Stimulated activated CD4-positive, alpha-beta T cell treated with anti-CD3 and anti-CD28 coated beads, Interleukin-15, amount 100 ng/mL, for 48 hours (primary cell): ENCODE measurements around the gene MMP20.

Experiments used
- DNase-seq, 2 donors: peaks; one replicate each; pipeline ENCODE4 v3.0.0-alpha.2; 2020; ENCODE audit warnings: low read depth in 2 of 2

Gene MMP20

DNA sequence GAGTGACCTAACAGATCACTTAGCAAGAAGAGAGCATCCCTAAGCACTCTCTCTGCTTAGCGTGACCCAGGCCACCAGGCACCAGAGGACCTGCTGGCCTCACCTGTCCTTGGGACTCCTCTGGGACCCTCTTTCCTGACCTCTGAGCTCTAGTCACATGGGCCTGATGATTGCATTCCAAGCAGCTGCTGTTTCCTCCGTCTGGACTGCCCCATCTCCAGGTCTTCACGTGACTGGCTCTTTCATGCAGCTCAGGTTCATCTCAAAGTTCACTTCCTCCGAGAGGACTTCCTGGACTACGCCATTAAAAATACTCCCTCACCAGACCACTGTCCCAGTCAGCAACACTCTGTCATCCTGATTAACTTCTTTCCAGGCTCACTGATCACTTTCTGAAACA is 2.9 kb downstream of the MMP20 start:
- no peak for DNase-seq

DNA sequence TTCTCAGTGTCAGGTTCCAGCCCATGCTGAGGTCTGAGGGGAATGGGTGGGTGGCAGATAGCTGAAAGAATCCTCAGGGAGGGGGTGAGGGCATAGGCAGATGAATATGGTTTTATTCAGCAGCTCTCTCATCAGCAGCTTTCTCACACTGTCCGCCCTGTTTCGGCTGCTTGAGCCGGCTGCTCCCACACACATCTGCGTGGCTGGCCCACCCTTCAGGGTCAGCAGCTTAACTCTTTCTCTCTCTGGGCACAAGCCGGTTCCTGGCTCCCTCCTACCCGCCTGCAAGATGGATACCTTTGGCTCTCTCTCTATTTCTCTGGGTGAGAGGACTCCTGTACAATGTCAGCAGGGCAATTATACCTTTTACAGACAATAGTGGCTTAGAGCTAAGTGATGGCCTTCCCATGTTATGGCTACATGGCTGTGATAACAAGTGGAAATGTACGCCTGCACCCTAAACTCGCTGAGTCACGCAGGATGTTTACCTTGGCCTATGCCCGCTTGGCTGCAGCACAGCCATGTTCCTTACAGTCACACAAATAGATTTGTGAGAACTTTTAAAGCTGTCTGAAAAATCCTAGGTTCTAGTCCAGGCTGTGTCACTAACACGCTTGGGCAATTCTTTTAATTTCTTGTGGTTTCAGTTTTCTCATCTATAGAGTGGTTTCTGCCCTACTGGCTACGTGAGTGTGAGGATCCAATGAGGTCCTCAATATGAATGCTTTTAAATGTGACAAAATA is 4.1 kb downstream of the MMP20 start:
- DNase-seq, result no peak

DNA sequence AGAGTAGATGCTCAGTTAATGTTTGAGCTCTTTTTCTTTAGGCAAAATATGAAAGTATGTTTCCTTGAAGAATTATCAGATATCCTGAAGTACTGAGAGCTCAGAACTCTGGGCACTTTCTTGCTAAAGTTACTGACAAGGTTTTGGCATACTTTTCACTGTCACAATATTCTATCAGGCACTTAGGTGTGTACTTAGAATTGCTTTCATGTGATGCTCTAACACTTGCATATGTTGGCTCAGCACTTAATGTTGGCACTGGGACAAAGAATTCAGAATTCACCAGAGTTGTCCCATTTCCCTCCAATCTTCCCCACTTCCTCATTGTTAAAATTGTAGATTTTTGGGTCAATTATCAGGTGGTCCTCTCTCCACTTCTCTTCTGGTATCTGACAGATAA is 5.0 kb downstream of the MMP20 start:
- DNase-seq, result no peak

DNA sequence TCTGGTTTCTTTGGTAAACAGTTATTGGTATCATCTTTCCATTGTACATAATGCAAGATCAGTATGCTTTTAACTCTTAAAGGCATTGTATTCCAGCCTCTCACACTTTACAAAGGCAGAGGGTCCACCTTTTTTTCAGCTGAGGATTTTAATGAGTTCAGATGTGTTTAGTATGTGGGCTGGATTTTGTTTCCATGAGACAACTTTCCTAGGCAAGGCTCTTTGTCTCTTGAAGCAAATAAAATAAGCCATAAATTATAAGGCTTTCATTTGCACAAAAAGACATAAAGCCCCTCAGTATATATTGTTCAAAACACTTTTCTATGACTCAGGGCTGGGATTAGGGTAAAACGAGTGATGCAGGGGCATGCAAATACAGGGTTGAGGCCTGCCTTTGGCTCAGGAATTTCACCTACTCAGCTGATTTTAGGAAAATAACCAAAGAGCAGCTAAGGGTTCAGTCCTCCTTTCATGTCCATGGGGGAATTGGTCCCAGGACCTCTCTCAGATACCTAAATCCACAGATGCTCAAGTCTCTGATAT is 7.6 kb downstream of the MMP20 start:
- DNase-seq, result no peak

DNA sequence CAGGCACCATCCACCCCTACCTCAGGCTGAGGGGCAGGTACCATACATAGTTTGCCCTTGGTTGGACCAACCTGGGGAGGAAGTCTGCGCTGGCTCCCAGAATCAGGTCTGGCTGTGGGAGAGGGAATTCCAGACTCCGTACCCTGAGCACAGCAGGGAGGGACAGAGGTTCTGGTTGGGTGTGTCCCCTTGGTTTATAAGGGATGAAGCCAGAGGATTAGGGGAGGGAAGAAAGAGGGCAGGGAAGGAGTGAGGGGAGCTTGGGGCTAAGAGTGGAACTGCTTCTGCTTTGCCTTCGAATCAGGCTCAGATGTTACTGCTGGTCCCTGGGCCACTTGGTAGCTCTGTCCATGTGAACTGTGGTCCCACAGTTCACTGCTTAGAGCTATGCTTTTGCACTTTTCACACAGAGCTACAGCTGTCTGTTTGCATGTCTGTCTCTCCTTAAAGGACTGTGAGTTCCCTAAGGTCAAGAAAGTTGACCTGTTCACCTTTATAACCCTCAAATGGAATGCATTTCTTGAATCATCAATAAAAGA is 9.2 kb downstream of the MMP20 start:
- DNase-seq, result no peak

DNA sequence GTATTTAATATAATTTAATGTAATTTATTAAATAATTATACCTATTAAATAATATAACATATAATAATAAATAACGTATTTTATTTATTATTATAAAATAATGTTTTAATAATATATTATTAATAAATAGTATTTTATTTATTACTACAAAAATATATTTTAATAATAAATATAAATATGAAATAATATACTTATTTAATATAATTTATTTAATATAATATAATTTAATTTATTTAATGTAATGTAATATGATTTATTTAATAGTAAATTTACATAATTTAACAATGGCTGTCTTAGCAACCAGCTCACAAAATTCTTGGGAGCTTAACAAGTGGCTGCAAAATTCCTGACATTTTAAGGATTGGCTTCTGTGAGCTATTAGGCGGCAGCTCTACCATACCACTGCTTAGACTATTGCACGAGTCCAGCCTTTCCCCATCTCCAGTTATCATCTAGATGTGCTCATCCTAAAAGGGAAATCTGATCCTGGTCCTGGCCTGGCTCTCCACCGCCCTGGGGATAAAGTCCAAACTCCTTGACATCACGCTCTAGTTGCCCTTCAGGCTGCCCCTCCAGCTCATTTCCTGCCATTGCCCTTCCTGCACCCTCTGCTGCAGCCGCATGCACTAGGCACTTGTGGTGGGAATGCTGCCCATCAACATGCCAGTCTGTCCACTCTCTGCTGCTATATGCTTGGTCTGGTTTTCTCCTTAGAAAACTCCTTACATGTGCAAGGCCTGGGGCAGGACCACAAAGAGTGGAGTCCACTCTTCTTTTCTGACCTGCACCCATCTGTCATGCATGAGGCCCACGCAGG is 9.8 kb downstream of the MMP20 start:
- DNase-seq, result no peak

DNA sequence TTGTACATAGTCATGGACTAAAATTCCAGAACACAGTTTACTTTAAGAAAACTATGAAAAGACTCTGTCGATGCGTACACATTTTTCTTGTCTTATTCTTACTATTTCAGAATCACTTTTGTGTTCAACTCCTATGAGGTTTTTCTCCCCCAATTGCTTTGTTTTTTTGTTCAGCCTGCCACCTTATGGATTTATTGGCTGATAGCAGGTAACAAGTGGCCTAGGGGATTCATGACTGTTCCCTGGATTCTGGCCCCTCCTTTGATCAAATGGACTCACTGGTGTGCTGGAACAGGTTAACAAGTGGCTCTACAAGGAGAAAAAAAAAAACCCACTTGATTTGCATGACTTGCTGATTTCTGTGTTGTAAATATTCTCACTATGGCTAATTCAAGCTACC is 10.6 kb downstream of the MMP20 start:
- no peak for DNase-seq

DNA sequence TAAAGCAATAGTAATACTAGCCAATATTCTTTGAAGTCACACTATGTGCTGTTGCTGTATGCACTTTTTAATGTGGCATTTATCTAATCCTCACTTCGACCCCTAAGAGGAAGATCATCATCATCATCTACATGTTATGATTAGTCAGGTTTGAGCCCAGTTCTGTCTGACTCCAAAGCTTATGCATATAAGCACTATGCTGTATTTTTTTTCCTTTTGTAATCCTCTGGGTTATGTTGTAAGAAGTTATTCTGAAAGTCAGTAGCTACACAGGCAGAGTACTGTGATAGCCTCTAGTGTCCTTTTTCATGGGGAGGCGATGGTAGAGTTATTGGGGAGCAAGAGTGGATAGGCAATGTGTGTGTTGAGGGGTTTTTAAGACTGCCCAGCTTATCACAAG is 11.1 kb downstream of the MMP20 start:
- DNase-seq, result no peak

DNA sequence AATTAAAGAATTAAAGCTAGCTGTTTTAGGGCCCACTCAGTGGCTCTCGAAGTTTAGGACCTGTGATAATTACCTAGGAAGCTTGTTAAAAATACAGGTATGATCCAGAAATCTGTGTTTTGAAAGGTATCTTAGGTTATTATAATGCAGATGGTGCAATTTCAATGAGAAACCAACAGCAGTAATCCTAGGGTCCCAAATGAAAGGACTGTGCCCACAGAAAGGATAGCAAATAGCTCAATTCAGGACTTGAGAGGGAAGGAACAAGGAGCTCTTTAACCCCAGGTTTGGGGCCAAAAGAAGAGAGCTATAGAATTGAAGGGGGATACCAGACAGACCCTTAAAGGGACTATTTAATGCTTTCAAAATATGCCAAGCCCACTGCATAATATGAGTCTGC is 11.7 kb downstream of the MMP20 start:
- DNase-seq, result no peak

DNA sequence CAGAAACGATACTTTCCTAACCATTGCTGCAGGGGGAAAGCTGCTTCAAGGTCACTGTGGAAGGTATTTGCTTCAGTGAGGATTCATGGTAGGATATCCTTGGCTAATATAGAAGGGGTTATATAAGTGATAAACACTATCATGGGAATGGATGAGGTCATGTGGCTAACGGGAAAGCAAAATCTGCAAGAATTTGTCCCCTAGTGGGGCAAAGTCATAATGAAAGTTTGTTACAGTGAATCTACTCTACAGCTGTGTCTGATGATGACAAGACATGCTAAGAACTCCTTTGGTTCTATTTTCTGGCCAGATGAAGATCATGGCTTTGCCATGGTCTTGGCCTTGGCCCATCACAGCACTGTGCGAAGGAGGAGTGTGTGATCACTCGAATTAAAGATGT is 13.8 kb downstream of the MMP20 start:
- no peak for DNase-seq

DNA sequence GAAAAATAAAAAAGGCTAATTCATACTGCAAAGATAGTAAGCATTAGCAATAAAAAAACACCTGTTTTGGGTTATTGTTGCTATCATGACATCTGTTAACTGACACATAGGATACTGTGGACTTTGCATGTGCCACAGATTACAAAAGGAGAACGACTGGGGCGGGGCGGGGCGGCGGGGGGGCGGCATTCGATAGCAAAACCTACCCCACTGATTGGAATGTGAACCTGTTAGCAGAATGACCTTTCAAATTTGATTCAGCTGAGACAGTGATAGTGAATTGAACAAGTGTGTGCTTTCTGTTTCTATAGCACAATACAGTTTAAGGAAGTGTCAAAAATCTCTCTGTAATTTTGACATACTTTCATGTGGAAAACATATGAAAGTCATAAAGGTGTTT is 14.9 kb downstream of the MMP20 start:
- DNase-seq, result no peak

DNA sequence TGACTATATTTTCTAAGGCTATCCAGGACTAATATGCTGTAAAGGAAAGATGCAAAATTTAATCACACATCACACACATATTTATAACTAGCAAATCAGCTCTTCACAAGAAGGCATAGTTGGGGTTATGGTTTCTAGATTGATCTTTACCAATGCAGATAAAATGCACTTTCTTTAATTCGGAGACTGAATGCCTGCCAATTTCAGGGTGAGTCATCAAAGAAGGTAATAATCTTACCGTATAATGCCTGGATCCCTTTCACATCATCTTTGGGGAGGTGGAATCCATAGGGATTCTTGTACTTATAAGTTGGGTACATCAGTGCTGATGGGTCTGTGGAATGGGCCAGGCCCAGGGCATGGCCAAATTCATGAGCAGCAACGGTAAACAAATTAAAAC is 16.4 kb downstream of the MMP20 start:
- no peak for DNase-seq

DNA sequence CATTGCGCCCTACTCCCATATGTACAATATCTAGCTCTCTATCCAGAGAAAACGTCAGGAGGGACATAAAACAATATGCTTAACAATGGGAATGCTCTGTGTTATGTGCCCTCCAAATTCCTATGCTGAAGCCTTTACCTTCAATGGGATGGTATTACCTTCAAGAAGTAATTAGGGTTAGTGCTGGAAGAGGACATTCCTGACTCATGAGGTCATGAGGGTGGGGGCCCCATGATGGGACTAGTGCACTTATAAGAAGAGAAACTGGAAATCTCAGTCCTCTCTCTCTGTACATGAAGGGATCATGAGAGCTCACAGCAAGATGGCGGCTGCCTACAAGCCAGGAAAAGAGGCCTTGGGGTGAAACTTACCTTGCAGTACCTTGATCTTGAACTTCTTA is 20.3 kb downstream of the MMP20 start:
- no peak for DNase-seq

DNA sequence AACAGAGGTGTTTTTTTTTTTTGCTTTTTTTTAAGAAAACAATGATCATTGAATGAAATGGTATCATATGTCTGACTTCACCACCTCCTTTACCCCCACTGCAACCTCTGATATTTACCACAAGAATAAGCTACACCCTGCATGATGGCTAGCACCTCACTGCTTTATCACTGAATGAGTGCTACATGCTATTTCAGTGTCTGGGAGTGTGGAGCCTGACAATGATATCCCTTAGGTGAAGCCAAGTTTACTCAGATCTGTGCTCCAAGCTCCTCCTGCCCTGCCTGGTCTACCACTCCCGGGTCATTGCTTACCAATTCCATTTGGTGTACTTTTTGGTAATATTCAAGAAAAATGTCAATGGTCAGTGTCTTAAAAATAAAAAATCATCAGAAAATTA is 21.1 kb downstream of the MMP20 start:
- DNase-seq, result no peak

DNA sequence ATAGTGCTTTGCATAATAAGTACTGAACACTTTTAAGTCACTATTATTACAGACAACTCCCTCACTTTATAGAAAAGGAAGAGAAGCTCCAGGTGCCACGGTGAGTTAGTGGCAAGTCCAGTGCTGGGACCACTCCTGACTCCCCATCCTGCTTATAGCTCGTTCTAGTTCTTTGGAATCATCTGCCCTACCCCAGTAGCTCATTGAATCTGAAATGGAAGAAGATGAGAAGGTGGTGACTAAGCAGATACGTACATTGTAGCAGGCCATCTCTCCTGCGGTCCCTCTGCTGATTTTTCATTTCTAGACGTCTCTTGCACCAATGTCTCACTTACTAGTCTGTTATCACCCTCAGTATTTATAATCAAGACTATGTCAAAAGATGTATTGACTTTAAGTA is 21.6 kb downstream of the MMP20 start:
- DNase-seq, result no peak

DNA sequence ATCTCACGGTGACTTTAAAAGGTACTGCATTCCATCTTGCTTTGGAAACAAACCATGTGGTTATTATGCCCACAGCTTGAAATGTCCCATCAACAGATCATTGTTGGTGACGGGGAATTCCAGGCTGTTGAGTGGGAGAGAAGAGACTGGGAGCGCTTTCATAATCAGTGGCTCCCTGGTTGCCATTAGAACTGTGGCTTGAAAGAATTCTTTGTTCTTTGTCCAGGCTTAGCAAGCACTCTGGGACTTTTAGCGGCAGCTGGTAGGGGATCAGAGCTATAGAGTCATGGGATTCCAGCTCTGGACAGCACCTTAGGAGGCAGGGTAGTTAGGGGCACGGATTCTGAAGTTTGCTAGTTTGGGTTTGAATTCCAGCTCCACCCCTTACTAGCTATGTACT is 22.0 kb downstream of the MMP20 start:
- no peak for DNase-seq

DNA sequence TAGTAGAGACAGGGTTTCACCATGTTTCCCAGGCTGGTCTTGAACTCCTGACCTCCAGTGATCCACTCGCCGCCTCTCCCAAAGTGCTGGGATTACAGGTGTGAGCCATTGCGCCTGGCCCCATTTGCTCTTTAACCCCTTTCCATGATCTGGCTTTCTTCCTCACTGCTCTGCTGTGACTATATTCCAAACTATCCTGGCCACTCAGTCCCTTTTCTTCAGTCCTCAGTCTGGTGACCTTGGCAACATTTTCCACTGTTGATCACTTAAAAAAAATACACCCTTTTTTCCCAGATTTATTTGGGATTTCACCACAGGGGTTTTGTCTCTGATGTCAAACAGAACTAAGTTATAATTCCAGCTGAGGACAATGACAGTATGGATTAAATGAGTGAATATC is 24.5 kb downstream of the MMP20 start:
- no peak for DNase-seq

DNA sequence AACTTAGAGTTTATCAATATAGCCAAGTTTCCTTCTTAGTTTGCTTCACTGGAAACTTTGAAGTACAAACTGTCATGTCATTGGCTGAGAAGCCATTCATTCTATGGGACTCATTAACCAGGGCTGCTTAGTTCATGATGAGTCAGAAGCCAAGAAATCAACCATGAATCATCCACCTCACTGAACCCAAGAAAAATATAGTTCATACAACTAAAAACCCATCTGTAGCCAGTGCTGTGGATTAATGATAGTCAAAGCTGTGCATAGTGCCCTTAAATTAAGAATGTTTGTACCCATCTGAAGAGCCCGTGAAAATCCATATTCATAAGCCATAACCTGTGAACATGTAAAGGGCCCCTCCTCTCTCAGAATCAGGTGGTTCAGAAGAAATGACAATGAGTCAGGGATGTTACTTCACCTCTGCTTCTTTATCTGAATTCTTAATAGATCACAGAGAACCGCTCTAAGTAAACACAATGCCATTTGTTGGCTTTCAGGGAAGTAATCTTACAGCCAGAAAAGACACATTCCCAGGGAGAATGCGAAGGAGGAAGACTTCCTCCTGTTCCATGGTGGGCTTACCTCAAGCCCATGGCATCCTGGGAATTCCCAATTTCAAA is 25.4 kb downstream of the MMP20 start:
- DNase-seq, result no peak

DNA sequence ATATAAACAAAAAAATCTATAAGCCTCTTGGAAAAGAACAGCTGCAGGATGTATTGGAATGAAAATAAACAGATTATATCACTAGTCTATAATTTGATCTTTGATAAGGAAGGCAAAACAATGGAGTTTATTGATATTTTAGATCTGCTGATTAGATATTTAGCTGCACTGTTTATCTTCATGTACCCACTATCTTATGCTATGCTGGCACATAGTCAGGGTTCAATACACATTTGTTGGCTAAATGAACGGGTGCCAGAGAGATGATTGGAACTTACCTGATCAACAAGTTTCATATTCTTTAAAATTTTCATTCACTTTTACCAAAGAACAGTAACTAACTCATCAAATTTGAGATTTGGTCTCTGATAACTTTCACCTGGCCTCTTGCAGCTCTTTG is 26.9 kb downstream of the MMP20 start:
- no peak for DNase-seq

DNA sequence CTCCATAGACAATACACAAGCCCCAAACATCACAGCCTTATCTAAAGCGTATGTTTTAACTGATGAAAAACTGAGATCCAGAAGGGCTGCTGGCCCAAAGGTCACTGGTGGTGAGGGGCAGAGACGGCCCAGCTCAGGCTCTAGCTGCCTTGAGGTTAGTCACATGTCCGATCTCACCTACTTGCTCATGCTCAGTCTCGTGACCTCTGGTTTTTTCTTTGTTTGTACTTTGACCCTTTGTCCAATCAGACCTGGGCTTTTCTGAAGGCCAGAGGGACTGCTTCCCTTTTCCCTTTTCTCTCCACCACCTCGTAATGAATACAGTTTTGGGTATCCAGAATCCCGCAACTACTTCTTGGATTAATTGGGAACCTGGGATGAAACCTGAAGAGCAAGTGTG is 28.6 kb downstream of the MMP20 start:
- DNase-seq, result no peak

DNA sequence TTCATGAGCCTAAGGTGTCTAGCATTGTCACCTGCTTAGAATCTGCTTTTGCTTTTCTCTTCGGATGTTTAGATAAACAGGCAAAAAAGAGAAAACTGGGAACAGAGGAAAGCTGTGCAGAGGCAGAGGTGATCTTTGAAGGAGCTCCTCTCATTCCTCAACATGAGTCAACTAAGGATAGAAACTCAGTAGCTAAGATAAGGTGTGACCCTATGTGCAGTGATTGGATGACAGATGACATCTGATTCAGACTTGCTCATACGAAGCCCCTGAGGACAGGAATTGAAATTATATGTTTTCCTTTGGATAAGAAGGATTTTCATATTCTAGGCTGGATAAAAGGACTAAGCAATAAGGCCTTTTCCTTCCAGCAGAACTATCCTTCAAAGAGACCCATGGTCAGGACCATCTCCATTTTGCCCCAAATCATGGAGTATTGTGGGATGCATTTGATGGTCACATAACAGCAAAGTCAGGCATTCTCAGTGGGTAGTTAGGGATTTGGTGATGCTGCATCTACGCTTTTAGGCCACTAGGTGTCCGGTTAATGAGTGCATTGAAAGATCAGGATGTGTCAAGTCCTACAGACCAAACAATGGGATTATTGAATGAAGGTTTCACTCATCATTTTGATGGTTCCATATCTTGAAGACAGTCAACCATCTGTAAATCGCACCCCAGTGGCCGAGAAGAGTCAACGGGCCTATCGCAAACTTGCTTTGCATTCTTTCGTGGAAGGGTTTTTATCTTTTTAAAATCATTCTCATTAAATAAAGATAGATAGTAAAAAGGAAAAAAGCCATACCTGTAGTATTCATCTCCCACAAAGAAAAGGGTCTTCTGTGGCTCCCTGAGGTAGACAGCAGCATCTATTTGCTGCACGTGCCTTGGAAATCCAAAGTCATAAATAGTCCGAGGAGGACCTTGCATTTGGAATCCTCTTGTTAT is 32.2 kb downstream of the MMP20 start:
- no peak for DNase-seq
